NCI-H345 treated with DMSO at 0.1 percent for 48 hours (cell line): Measurements from ENCODE around the gene SETD3.
A peak's percentile ranks its signal among the peaks of the same experiment; 100 is the strongest.

Source experiments
- DNase-seq: peaks from one replicate; lab custom pipeline; 2025; ENCODE audit not compliant: unreplicated experiment; lab: John Stamatoyannopoulos, UW

Gene SETD3

GRCh38 chr14:99497894-99498293, 17.2 kb upstream of the SETD3 start:
- DNase-seq: no peak

- no peak for DNase-seq
Measured at GRCh38 chr14:99497341-99497740, 16.7 kb upstream of the SETD3 start.

- DNase-seq: no peak
Measured at GRCh38 chr14:99484106-99484505, 3.4 kb upstream of the SETD3 start.

GRCh38 chr14:99481745-99482099, 1.1 kb upstream of the SETD3 start:
- DNase-seq: no peak

GRCh38 chr14:99480917-99481744, 472 bp upstream of the SETD3 start, which contains the start of gene CCNK:
CCNK (plus strand) TSS chr14:99481409; CDS start chr14:99492678, 11,269 bp downstream.
- peak; percentile 99 for DNase-seq

GRCh38 chr14:99479160-99479905, 1.3 kb downstream of the SETD3 start:
- no peak for DNase-seq

GRCh38 chr14:99478128-99478527, 2.5 kb downstream of the SETD3 start:
- DNase-seq: no peak

- no peak for DNase-seq
Measured at GRCh38 chr14:99476864-99477263, 3.8 kb downstream of the SETD3 start.

- no peak for DNase-seq
Measured at GRCh38 chr14:99475660-99476059, 5.0 kb downstream of the SETD3 start.

- no peak for DNase-seq
Measured at GRCh38 chr14:99475179-99475578, 5.5 kb downstream of the SETD3 start.

- no peak for DNase-seq
Measured at GRCh38 chr14:99473458-99473857, 7.2 kb downstream of the SETD3 start.

- DNase-seq: no peak
Measured at GRCh38 chr14:99472937-99473336, 7.7 kb downstream of the SETD3 start.

- DNase-seq: no peak
Measured at GRCh38 chr14:99471731-99472130, 8.9 kb downstream of the SETD3 start.

- DNase-seq: no peak
Measured at GRCh38 chr14:99468836-99469592, 11.6 kb downstream of the SETD3 start.

- DNase-seq: no peak
Measured at GRCh38 chr14:99468081-99468480, 12.6 kb downstream of the SETD3 start.

- no peak for DNase-seq
Measured at GRCh38 chr14:99467336-99468078, 13.2 kb downstream of the SETD3 start.

- no peak for DNase-seq
Measured at GRCh38 chr14:99466758-99467157, 13.9 kb downstream of the SETD3 start.

GRCh38 chr14:99465288-99465687, 15.4 kb downstream of the SETD3 start:
- no peak for DNase-seq

- no peak for DNase-seq
Measured at GRCh38 chr14:99463974-99464373, 16.7 kb downstream of the SETD3 start.

GRCh38 chr14:99462210-99462609, 18.4 kb downstream of the SETD3 start:
- DNase-seq: no peak
